ENCODE measurements around the gene ERGIC1.
"Not testable (repeated sequence)": the region's sequence is repeated elsewhere in the genome, so short reads cannot be mapped to it uniquely, and the experiment has no call there.

ERGIC1 gene

GRCh38 chr5:172847584-172847983 lies 13.5 kb downstream of the ERGIC1 start:
- not testable (repeated sequence) for DNase-seq (ENCODE audit: low spot score)

DNA sequence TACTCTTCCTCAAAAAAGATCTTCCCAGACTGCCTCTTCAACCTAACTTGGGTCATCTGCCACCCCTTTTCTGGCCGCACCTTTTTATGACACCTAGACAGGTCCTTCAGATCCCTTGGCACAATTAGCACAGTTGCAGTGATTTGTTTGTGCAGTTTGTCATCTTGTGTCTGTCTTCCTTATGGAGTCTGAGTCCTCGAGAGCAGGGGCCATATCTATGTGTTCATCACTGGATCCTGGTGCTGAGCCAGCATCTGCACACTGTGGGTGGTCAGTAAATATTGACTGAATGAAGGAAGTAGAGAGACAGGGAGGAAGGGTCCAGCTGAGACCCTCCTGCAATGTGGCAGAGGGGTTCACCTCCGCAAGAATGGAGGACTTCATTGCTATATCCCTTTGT lies 14.4 kb downstream of the ERGIC1 start:
- DNase-seq (ENCODE audit: low spot score), result no peak

DNA sequence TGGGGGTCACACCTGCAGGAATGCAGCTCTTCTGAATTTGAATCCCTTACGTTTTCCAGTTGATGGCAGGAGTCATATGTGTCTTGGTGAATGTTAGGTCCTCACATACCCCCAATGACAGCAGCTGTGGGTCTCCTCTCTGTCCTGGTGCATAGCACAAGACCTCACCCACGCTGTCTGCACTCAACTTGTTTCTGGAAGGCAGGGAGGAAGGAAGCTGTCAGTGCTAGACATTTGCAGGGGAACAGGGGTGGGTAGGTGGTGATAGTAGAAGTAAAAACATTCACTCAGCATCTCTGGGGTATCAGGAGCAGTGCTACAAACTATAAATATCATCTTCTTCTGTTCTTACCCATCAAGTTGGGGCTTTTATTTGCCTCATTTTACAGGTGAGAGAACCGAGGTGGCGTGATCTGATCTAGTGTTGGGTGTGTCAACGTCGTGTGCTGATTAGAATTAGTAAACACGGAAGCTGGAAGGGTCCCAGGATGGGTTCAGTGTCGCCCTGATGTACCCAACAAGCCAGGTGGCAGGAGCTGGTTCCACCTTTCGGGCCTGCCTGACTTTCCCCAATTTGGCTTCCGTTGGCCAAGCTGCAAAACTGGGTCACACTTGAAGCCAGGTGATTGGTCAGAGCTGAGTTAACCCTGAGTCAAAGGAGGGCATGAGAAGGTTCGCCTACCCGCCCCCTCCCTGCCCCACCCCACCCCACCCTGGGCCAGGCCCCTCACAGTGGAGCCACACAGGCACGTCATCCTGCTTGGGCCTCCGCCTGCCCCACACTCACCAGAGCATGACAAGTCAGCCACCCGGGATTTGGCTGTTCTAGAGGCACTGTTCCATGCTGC lies 15.8 kb downstream of the ERGIC1 start:
- no peak for DNase-seq (ENCODE audit: low spot score)

GRCh38 chr5:172850454-172850797 lies 16.4 kb downstream of the ERGIC1 start:
- no peak for DNase-seq (ENCODE audit: low spot score)

DNA sequence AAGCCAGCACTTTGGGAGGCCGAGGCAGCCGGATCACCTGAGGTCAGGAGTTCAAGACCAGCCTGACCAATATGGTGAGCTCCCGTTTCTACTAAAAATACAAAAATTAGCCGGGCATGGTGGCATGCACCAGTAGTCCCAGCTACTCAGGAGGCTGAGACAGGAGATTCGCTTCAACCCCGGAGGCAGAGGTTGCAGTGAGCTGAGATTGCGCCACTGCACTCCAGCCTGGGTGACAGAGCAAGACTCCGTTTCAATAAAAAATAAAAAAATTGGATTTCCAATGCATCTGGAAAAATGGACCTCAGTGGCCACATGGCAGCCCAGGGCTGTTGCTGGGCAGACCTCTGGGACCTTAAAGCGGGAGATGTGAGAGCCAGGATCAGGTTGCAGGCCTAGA lies 17.2 kb downstream of the ERGIC1 start:
- not testable (repeated sequence) for DNase-seq (ENCODE audit: low spot score)

DNA sequence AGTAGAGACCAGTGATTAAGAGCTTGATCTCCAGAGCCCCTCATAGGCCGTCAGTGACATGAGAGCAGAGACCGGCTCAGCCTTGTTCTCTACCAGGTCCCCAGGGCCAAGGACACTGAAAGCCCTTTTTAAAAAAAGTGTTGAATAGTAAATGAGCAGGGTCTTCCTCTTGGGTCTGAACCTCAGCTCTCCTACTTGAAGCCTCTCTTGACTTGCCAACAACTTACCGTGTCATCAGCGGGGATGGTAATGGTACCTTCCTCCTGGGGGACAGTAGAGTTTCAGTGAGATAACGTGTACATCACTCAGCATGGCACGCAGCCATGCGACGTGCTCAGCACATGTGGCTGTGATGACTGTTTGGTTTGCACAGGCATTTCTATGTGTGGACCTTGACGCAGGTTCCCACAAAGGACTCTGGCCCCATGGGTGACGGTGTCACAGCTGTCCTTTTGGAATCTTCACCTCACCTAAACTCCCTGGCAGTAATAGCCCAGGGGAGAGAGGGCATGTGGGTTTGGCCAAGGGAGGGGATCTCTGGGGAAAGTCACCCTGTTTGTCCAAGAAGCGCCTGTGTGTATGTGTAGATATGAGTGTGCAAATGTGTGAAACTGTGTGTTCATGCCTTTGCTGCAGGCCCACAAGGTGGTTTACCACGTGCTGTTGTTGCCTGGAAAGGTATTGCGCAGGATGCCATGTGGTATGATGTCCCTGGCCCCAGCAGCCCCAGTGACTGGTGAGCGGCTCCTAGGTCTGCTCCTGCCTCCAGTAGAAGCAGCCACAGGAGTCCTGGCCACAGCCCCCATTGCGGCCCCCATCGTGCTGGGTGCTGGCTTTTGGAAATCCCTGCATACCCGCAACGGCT lies 18.7 kb downstream of the ERGIC1 start:
- DNase-seq (ENCODE audit: low spot score), result no peak

- DNase-seq (ENCODE audit: low spot score), result no peak
Measured at GRCh38 chr5:172853355-172853975, 19.4 kb downstream of the ERGIC1 start.

DNA sequence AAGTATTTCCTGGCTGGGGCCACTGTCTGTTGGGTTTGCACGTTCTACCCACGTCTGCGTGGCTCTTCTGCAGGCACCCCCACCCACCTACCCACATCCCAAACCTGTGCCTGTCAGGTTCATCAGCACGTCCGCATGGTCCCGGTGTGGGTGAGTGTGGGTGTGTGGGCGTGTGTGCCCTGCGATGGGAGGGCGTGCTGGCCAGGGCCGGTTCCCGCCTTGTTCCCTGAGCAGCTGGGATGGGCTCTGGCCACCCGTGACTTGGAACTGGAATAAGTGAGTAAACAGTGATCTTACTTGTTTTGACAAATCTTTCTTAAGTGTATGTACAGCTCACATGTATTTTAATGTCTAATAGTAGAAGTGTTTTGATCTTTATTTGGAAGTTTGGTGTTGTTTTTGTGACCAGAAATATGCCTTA lies 20.4 kb downstream of the ERGIC1 start:
- no peak for DNase-seq (ENCODE audit: low spot score)

DNA sequence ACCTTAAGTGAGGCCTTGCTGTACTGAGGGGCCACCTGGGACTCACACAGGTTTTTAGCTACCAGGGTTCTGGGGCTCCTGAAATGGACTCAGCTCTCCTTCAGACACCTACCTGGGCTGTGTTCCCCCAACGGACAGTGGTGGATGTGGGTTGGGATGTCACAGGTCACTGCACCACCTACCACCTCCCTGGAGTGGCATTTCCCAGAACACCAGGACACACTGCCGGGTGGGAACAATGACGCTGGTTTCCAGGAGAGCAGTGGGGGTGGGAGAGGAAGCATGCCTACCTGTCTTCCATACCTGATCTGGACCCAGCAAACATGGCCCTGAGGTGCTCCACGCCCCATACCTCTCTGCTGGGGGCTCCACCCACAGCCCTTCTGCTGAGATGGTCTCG lies 20.9 kb downstream of the ERGIC1 start:
- no peak for DNase-seq (ENCODE audit: low spot score)

GRCh38 chr5:172855597-172856292 lies 21.7 kb downstream of the ERGIC1 start:
- no peak for DNase-seq (ENCODE audit: low spot score)

- DNase-seq (ENCODE audit: low spot score), result no peak
Measured at GRCh38 chr5:172856336-172856735, 22.3 kb downstream of the ERGIC1 start.

DNA sequence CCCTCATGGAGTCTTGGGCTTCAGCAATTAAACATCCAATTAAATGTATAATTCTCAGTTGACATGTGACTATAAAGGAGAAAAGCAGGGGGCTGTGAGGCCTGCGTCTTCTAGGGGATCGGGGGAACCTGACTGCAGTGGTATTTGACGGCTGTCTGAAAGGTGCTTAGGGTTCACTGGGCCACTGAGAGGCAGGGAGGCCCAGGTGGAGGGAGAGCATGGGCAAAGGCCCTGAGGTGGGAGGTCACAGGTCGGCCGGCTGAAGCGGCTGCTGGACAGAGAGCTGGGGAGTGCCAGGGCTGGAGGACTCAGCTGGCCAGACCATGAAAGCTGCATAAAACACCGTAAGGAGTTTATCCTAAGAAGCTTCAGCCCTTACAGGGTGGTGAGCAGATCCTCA lies 23.9 kb downstream of the ERGIC1 start:
- no peak for DNase-seq (ENCODE audit: low spot score)

GRCh38 chr5:172858511-172858989 lies 24.5 kb downstream of the ERGIC1 start:
- DNase-seq (ENCODE audit: low spot score), result no peak

GRCh38 chr5:172858990-172859811 lies 25.1 kb downstream of the ERGIC1 start:
- no peak for DNase-seq (ENCODE audit: low spot score)

GRCh38 chr5:172859966-172860365 lies 25.9 kb downstream of the ERGIC1 start:
- no peak for DNase-seq (ENCODE audit: low spot score)

DNA sequence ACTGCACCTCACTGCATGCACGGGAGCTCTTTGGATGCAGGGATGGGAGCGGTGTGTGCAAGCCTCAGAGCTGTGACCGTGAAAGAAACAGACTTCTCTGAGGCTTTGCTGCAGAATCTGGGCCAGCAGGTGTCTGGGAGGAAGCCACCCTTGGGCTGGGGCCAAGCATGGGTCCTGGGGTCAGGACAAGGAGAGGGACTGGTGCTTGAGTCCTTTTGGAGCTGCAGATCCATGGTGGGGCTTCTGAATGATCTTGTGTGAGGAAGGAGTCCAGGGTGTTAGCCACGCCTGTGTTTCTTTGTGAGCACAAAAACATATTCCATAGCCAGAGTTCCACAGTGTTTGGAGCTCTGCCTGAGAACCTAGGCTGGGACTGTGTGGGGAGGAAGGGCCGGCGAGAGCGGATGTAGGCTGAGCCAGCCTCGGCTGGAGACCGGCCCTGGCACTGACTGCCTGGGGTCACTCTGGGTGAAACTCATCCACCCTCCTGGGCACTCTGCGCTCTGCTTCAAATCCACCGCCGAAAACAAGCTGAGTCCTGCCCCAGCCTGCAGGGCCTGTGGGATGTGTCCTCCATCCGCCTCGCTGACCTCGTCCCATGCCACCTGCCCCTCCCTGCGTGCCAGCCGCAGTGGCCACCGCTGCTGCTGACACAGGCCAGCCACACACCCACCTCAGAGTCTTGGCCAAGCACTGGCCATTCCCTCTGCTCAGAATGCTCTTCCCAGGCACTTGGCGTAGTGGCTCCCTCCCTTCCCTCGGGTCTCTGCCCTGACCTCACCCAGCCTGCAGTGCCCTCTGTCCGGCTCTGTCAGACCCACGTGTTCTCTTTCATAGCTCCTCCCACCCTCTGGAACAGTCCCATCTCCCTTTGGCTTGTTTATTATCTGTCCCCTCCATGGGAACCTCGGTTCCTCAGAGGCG lies 26.7 kb downstream of the ERGIC1 start:
- DNase-seq (ENCODE audit: low spot score), result no peak

DNA sequence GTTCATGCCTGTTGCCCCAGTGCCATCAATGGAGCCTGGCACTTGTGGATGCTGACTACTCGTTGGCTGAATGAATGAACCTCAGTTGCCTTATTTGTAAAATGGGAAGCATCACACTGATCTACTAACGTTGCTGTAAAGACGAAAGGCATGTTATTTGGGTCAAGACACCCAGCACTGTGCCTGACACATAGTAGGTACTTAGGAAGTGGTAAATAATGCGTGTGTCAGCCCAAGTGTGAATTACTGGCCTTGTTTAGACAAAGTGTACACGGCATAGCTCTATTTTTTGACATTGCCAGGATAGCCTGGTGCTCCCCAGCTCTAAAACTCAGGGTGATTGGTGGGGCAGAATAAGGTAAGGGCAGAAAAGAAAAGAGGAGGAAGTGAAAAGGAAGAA lies 27.4 kb downstream of the ERGIC1 start:
- no peak for DNase-seq (ENCODE audit: low spot score)

- no peak for DNase-seq (ENCODE audit: low spot score)
Measured at GRCh38 chr5:172862165-172862801, 28.2 kb downstream of the ERGIC1 start.

- DNase-seq (ENCODE audit: low spot score), result not testable (repeated sequence)
Measured at GRCh38 chr5:172864171-172864570, 30.1 kb downstream of the ERGIC1 start.
